Measurements from ENCODE around the gene LMTK3. TPM values are rescaled to one million over a fixed set of nuclear protein-coding genes. Genes with fewer than 3 reads are reported as not detected.
"Not testable (repeated sequence)": the region's sequence is repeated elsewhere in the genome, so short reads cannot be mapped to it uniquely, and the experiment has no call there.

LMTK3 gene
- polyA plus RNA-seq, 12 donors: 0.07 to 1.9 (median 0.12) TPM; not detected in 4

GRCh38 chr19:48539503-48540096 is 28.0 kb upstream of the LMTK3 start:
- DNase-seq: no peak

- not testable (repeated sequence) for DNase-seq
Observed at GRCh38 chr19:48538057-48538456, 26.4 kb upstream of the LMTK3 start.

GRCh38 chr19:48537541-48537940 is 25.9 kb upstream of the LMTK3 start:
- DNase-seq: no peak

- DNase-seq: no peak
Observed at GRCh38 chr19:48533770-48534169, 22.1 kb upstream of the LMTK3 start.

- no peak for DNase-seq
Observed at GRCh38 chr19:48530770-48531169, 19.1 kb upstream of the LMTK3 start.

- DNase-seq: no peak
Observed at GRCh38 chr19:48530066-48530720, 18.6 kb upstream of the LMTK3 start.

- DNase-seq: no peak
Observed at GRCh38 chr19:48529156-48529555, 17.5 kb upstream of the LMTK3 start.

- DNase-seq: no peak
Observed at GRCh38 chr19:48524732-48525131, 13.1 kb upstream of the LMTK3 start.

GRCh38 chr19:48524221-48524620 is 12.6 kb upstream of the LMTK3 start:
- DNase-seq: no peak

GRCh38 chr19:48520134-48520533 is 8.5 kb upstream of the LMTK3 start:
- DNase-seq: no peak

- not testable (repeated sequence) for DNase-seq
Observed at GRCh38 chr19:48519426-48519825, 7.8 kb upstream of the LMTK3 start.

GRCh38 chr19:48518207-48518606 is 6.6 kb upstream of the LMTK3 start:
- no peak for DNase-seq

GRCh38 chr19:48516536-48516935 is 4.9 kb upstream of the LMTK3 start:
- no peak for DNase-seq

GRCh38 chr19:48514123-48514458 is 2.5 kb upstream of the LMTK3 start:
- no peak for DNase-seq

- no peak for DNase-seq
Observed at GRCh38 chr19:48513289-48514122, 1.9 kb upstream of the LMTK3 start.

- no peak for DNase-seq
Observed at GRCh38 chr19:48512504-48513288, 1.1 kb upstream of the LMTK3 start.

- DNase-seq: no peak
Observed at GRCh38 chr19:48511321-48511731, 309 bp downstream of the LMTK3 start.

GRCh38 chr19:48510421-48511268 is 990 bp downstream of the LMTK3 start:
- peak; percentile 54 for DNase-seq

GRCh38 chr19:48509467-48510194 is 2.0 kb downstream of the LMTK3 start:
- DNase-seq: no peak

- DNase-seq: no peak
Observed at GRCh38 chr19:48508729-48509411, 2.8 kb downstream of the LMTK3 start.

Data from muscle of arm (tissue), 12 donors.